Right ventricle myocardium superior (tissue), 1 donor: ENCODE measurements around the gene APOA5. TPM values are rescaled to one million over a fixed set of nuclear protein-coding genes. Genes with fewer than 3 reads are reported as not detected.
"Not testable (repeated sequence)": the region's sequence is repeated elsewhere in the genome, so short reads cannot be mapped to it uniquely, and the experiment has no call there.

ENCODE experiments used
- ATAC-seq: fragments of 200-7000 bp; cut with Tn5 transposase; one replicate; pipeline ENCODE4 v1.9.1; 2020; ENCODE audit warnings: mild to moderate bottlenecking; ENCODE audit not compliant: poor library complexity
- DNase-seq: peaks from one replicate; pipeline ENCODE4 v3.0.0-alpha.2; 2020
- intact Hi-C: fragments of 100-400 bp; cut with DNase I; formaldehyde crosslinking; loops from one replicate; pipeline ENCODE4 v1.11.2; 2022
- total RNA-seq: library from RNA; stranded (reverse); fragmentation: NEBNext Ultra II Directional; extraction: Animal tissue kit (Norgen Biotek cat#: 25700); gene quantifications from one replicate; pipeline ENCODE4 v1.2.1, GENCODE V29; 2021
- donor health status: DM: no; HTN: yes; CAD: no; lungs with severe emphysema.

APOA5 gene
- total RNA-seq, 1 donor from 2014 or later: not detected

DNA sequence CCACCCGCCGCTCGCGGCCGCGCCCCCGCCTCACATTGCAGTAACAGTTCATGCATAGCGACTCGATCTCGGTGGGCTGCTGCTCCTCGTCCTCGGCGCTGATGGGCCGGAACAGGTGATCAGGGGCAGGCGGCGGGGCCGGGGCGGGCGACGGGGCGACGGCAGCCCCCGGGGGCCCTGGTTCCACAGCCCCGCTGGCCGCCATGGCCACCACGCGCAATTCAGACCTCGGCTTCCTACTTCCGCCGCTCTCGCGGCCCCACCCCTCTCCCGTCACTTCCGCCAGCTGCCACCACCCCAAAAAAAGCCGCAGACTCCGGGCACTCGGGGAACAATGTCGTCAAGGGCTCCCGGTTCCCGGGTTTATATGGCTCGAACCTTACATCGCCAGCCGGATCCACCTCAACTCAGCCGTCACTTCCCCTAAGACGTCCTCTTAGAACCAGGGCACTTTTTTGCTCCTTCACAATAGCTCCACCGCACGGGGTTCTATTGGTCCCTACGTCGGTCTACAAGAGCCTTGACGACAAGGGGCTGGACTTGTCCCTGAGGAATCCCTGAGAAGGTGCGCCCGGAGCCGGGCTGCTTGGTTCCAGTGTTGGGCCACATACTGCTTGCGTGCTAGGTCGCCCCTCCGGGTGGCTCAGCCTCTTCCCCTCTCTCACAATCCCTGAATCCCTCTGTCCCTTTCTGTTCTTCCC, 3.7 kb downstream of the APOA5 start, which contains the start of gene ZPR1:
ZPR1 (minus strand) TSS at position 238 of the 701 bp plus-strand sequence; CDS start at position 205, 33 bp downstream.
- DNase-seq: peak; percentile 92
- intact Hi-C loops: loop anchor here (2.0 kb wide), 1 partner anchor 313 kb away; no protein-coding TSS in a partner anchor
- peak; percentile 93 for ATAC-seq

DNA sequence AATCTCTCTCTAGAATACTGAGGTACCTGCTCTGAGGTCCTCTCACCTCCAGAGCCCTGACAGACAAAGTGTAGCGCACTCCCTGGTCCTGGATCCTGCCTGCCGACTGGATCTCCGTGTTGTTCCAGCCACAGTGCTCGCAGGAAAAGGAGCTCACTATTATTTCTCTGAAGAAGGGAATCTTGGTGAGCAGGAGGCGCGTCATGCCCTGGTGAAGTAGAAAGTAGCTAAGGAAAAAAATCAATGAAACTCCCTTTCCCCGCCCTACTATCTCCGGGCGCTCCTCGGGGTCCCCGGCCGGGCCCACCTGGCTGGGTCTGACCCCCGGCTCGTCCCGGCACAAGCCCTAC, 4.3 kb downstream of the APOA5 start:
- DNase-seq (no peak), ATAC-seq (no peak)
- intact Hi-C loops: no loop called here

DNA sequence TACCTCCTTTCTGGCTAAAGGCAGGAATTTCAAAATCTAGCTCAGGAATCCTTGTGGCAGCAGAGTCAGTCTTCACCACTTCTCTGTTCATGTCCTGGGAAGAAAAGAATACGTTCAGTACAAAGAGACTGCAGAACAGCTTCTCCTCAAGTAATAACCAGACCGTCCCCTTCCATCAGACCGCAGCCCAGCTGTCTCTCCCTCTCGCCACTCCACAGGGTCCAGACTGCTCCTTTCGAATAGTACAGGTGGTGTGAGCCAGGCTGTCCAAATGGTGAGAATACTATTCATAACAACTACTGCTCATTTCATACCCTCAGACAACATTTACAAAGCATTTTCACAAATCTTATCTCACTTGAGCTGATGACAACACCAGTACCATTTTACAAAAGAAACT, 4.7 kb downstream of the APOA5 start:
- intact Hi-C loops: no loop called here
- DNase-seq: no peak
- no peak for ATAC-seq

GRCh38 chr11:116786326-116786725, 5.4 kb downstream of the APOA5 start:
- intact Hi-C loops: no loop called here
- no peak for DNase-seq
- no peak for ATAC-seq

DNA sequence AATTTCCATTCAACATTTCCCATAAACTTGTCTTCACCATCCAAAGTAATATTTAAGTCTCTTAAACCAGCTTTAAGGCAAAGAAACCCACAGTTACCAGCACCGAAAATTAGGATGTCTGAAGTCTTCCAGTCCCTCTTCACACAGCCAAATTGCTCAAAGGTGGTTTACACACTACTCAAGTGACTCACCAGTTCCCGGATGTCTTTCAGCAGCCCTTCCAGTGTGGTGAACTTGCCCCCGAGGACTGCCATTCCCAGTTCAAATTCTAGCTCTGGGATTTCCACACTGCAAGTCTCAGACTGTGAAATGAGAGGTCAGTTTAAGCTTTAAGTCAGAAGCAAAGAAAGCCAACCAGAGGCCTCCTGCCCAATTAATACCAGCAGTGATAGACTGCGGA, 9.0 kb downstream of the APOA5 start:
- ATAC-seq (no peak), DNase-seq (no peak)
- intact Hi-C loops: no loop called here

GRCh38 chr11:116778556-116778955, 13.1 kb downstream of the APOA5 start:
- DNase-seq (no peak), ATAC-seq (no peak)
- intact Hi-C loops: no loop called here

DNA sequence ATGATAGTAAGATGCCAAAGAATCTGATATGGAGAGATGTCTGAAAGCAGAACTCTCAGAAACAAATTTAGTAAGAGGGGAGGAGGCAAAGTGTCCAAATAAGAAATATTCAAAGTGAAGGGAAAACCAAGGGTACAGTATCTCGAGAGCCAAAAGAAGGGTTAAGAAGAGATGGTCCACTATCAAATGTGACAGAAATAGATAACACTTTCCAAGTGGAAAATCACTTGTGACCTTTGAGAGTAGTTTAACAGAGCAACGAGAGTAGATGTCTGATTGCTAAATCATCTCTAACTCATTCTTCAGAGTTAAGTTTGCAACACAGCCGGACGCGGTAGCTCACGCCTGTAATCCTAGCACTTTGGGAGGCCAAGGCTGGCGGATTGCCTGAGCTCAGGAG, 14.6 kb downstream of the APOA5 start:
- ATAC-seq: no peak
- intact Hi-C loops: no loop called here
- DNase-seq: no peak

DNA sequence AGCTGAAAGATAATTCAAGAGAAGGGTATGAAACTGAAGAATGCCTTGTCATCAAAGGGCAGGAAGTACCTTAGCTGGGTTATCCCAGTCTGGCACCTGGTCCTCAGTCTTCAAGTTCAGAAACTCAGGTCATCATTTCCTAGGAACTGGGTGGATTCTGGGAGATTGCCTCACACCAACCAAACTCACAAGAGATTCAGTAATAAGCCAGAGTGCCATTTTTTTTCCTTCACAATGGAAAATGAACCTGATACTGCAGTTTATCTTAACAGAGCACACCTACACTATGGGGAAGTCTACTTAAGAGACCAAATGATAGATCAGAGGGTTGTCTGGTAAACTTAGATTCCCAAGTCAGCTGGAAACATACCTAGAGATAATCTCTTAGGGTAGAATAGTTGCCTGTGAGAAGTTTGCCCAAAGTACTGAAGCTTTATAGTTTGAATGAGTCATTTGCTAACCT, 15.1 kb downstream of the APOA5 start:
- intact Hi-C loops: no loop called here
- DNase-seq: no peak

GRCh38 chr11:116775975-116776374, 15.7 kb downstream of the APOA5 start:
- DNase-seq (no peak), ATAC-seq (no peak)
- intact Hi-C loops: no loop called here

More for the DNA sequence above, 15.1 kb downstream of the APOA5 start:
- ATAC-seq: no peak

DNA sequence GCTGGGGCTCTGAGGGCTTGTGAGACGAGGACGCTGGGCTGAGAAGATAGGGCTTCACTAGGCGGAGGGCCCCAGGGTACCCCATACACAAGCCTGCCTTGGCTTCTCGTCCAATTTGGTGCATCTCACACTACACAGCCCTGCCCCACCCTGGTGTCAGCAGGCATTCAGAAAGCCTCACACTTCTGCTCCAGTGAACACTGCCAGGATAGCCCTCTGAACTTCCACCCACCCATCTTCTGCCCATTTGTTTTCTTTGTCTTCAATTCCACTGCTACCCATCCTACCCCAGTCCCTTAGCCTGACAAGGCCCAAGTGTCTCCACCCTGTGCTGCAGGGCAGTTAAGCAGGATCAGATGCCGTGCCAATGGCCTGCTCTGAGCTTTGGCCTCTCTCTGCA, 17.0 kb downstream of the APOA5 start:
- no peak for ATAC-seq
- intact Hi-C loops: no loop called here

GRCh38 chr11:116773203-116774097, 18.2 kb downstream of the APOA5 start:
- intact Hi-C loops: no loop called here
- DNase-seq (no peak), ATAC-seq (peak; percentile 72)

More for the DNA sequence above, 17.0 kb downstream of the APOA5 start:
- DNase-seq: no peak

DNA sequence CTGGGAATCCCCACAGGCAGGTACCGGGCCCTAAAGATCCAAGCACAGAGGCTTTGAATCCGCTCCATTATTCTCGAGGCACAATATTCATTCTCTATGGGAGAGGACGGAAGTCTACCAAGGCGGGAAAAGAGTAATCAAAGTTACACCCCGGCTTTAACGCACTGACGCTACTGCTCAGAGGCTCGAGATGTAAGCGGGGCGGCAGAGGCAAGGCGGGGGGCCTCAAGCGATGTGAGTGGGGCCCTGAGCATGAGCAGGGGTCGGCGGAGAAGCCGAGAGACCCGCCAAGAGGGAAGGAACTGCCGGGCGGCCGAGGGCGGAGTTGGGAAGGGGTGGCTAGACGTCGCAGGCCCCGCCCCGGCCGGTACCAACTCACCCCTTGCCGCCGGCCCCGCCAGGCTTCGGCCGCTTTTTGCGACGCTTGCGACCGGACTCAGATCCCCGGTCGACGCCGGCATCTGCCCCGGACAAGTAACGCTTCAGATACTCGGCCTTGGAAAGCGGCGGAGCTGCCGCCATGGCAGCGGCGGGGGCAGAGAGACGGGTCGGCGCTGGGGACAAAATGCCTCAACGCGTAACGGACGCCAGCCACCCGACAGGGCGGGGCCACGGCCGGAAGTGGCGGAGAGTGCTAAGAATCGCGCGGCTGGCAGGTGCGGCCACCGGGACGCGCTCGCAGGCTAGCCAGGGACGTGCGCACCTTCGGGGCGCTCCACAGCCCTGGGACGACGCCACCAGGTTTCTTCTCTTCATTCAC, 19.1 kb downstream of the APOA5 start, which contains the start of gene BUD13:
BUD13 (minus strand) TSS at position 545 of the 760 bp plus-strand sequence; CDS start at position 522, 23 bp downstream.
- intact Hi-C loops: no loop called here
- ATAC-seq: peak; percentile 98
- DNase-seq: peak; percentile 94

DNA sequence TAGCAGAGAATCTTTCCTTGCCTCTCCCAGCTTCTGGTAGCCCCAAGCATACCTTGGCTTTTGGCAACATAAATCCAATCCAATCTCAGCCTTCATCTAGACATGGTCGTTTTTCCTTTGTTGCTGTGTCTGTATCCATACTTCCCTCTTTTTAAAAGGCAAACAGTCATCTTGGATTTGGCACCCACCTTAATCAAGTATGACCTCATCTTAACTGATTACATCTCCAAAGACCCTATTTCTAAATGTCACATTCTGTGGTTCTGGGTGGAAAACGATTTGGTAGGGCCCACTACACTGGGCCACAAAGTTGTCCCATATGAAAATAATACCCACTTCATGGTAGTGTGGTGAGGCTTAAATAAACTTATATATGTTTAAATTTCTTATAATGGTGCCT, 19.7 kb downstream of the APOA5 start:
- no peak for ATAC-seq
- intact Hi-C loops: no loop called here
- no peak for DNase-seq

DNA sequence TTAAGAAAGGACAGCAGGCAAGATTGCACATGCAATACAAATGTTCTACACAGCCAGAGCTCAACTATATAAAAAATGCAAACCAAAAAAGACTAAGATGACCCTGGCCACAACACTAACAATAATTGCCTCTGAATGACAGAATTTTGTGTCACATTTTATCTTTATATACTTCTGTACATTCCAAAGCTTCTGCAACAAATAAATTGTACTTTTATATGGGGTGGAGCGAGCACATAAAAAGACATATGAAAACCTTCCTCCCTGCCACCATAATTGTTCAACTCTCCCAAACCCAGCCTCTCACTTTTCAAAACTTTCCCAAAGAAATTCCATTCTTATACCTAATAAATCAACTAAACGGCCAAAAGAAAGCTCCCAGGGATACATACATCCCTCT, 29.5 kb downstream of the APOA5 start:
- intact Hi-C loops: no loop called here
- no peak for ATAC-seq
- no peak for DNase-seq

- ATAC-seq, DNase-seq, intact Hi-C loops: not testable (repeated sequence)
These were observed 35.6 kb downstream of the APOA5 start for GRCh38 chr11:116756044-116756443.

DNA sequence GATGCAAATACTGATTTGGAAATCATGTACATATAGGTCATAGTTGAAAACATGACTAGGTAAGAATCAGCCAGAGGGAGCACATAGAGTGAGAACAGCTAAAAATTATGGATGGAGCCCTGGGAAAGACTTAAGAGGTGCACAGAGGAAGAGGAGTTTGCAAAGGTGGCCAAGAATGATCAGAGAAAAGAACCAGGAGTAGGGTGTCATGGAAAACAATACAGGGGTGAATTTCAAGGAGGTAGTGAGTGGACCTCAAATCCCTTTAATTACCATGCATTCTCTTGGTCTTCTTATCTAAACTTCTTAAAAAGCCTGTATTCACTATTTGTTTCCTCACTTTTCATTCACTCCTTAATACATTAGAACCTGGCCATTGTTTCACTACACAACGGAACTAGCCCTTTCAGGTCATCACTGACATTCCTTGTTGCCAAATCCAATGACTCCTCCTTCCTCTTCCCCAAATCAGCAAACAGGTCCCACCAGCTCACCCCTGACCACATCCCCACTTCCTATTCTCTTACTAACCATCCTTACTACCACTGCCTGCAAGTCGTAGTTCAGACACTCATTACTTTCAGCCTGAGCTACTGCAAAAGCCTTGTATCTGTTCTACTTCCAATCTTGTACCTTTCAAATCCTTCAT, 41.5 kb downstream of the APOA5 start:
- DNase-seq: no peak
- intact Hi-C loops: no loop called here
- no peak for ATAC-seq

- no peak for DNase-seq
- intact Hi-C loops: no loop called here
- ATAC-seq: no peak
These were observed 49.6 kb downstream of the APOA5 start for GRCh38 chr11:116742104-116742503.

- DNase-seq (no peak), ATAC-seq (no peak)
- intact Hi-C loops: no loop called here
These were observed 50.9 kb downstream of the APOA5 start for GRCh38 chr11:116740741-116741140.
